Astrocyte of the cerebellum (primary cell): ENCODE measurements around the gene IRF8.

Experiments used
- DNase-seq: peaks from one replicate; pipeline ENCODE4 v3.0.0-alpha.2; 2011; ENCODE audit warnings: low read depth
- H3K4me3 ChIP-seq: 2 replicates; pipeline ENCODE4 v1.5.1; 2011; ENCODE audit warnings: mild to moderate bottlenecking, low read depth, low read length, moderate library complexity
- CTCF ChIP-seq: IDR thresholded peaks from 2 replicates; pipeline ENCODE4 v1.5.1; 2012; ENCODE audit warnings: low read length, low read depth, moderate library complexity, mild to moderate bottlenecking; ENCODE audit errors: missing control alignments
- in situ Hi-C: cut with HindIII; loops from 2 replicates; pipeline ENCODE4 v1.10.0; 2017; ENCODE audit warnings: low sequenced_read_pairs

Gene IRF8

GRCh38 chr16:85924675-85925074 is 25.7 kb downstream of the IRF8 start:
- no peak overlapping the region for H3K4me3 ChIP-seq
- TF ChIP-seq CTCF, result no peak
- DNase-seq, result no peak
- in situ Hi-C loops, result no loop called here

DNA sequence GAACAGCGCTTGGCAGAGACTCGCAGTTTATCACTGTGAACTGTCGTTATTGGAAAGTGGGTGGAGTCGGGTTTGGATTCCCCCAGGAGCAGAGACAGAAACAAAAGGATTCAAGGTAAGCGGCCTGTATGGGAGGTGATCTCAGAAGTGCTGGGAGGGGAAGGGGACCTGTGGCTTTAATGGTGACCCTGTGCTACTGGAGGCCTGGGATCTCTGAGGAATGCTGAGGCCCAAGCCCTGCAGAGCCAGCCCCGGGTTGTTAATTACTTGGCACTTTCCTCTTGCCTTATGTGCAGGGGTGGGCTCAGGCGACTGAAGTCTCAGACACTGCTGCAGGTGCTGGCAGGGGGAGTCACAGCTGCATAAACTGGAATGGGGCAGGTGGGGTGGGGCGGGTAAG is 27.4 kb downstream of the IRF8 start:
- TF ChIP-seq CTCF, result no peak
- no peak overlapping the region for H3K4me3 ChIP-seq
- in situ Hi-C loops, result no loop called here
- no peak for DNase-seq

- DNase-seq, result no peak
- no peak for TF ChIP-seq CTCF
- in situ Hi-C loops, result no loop called here
- no peak overlapping the region for H3K4me3 ChIP-seq
Observed at GRCh38 chr16:85927371-85927770, 28.4 kb downstream of the IRF8 start.

DNA sequence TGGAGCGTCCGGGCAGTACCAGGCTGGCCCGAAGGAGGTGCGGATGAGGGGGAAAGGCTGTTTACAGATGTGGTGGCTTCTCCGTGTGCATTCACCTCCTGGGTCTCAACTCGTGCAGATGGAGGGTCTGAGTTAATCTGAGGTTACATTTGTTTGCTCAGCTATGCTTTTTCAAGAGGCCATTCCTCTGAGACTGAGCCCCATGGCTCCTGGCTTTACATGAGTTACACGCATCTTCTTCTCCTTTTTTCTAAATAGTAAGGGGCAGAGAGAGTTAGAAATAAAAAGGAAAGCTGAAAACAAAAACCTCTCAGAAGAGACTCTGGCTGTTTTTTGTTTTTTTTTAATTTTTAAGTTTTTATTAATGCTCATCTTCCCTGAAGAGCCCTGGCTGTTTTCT is 29.0 kb downstream of the IRF8 start:
- DNase-seq, result no peak
- no peak overlapping the region for H3K4me3 ChIP-seq
- TF ChIP-seq CTCF, result no peak
- in situ Hi-C loops, result no loop called here

DNA sequence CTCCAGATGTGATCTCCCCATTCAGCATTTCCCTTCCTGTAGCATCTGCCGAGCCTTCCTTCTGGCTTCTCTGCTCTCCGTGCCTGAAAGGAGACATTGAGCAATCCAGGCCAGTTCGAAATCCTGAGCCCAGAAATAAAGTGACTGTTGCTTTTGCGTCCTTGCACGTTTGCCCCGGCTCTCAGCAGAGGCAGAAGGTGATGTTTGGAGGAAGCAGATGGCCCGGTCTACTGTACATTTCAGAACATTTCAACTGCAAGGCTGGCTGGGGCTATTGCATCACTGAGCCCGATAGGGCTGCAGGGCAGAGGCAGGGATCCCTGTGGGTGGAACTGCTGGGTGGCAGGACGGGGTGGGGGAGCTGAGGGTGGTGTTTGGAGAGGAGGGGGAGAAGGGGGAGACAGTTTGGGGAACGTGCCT is 29.4 kb downstream of the IRF8 start:
- in situ Hi-C loops, result no loop called here
- DNase-seq, result no peak
- TF ChIP-seq CTCF, result no peak
- no peak overlapping the region for H3K4me3 ChIP-seq

GRCh38 chr16:85929259-85929721 is 30.3 kb downstream of the IRF8 start:
- in situ Hi-C loops, result no loop called here
- DNase-seq, result no peak
- H3K4me3 ChIP-seq, result no peak overlapping the region
- no peak for TF ChIP-seq CTCF

GRCh38 chr16:85930301-85930700 is 31.3 kb downstream of the IRF8 start:
- TF ChIP-seq CTCF, result no peak
- H3K4me3 ChIP-seq, result no peak overlapping the region
- in situ Hi-C loops, result loop anchor here (10.0 kb wide), 1 partner anchor 76 kb away; no protein-coding TSS in a partner anchor
- DNase-seq, result no peak
